Activated T-cell treated with anti-CD3 and anti-CD28 coated beads for 4 hours (primary cell): Measurements from ENCODE around the gene BCL2.

ENCODE experiments used
- DNase-seq: peaks from one replicate; pipeline ENCODE4 v3.0.0-alpha.2; 2020

Gene BCL2

DNA sequence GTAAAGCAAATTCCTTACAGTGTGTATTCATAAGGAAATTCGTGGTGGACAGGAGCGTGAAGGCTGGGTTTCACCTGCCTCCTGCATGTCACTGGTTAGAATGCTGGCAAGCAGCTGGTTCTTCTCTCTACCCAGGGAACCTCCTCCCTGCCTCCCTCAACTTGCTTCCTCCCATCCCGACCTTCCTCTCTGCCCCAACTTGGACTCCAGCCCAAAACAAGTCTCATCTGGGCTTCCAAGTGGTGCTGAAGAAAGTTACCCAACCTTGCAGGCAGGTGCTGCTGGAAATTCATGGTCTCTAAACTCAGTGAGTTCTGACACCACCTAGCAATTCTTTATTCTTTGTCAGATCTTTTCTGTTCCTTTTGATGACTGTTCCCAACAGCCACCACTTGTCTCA lies 184.5 kb downstream of the BCL2 start:
- no peak for DNase-seq

DNA sequence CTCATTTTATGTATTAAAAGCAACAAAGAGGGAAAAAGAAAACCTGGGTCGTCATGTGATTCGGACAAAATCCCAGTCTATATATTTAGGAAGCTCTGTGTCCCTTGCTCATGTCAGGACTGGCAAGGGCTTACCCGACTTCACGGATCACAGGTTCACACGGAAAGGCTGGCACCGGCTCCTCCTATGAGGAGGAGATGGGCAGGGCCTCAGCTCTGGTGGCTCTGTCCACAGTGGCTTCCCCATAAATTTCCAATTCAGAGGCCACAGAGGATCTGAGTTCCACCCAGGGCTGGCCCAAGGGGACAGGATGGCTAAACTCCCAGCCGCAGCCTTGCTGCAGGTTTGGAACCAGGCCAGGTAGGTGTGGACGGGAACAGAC lies 186.8 kb downstream of the BCL2 start:
- DNase-seq = no peak

DNA sequence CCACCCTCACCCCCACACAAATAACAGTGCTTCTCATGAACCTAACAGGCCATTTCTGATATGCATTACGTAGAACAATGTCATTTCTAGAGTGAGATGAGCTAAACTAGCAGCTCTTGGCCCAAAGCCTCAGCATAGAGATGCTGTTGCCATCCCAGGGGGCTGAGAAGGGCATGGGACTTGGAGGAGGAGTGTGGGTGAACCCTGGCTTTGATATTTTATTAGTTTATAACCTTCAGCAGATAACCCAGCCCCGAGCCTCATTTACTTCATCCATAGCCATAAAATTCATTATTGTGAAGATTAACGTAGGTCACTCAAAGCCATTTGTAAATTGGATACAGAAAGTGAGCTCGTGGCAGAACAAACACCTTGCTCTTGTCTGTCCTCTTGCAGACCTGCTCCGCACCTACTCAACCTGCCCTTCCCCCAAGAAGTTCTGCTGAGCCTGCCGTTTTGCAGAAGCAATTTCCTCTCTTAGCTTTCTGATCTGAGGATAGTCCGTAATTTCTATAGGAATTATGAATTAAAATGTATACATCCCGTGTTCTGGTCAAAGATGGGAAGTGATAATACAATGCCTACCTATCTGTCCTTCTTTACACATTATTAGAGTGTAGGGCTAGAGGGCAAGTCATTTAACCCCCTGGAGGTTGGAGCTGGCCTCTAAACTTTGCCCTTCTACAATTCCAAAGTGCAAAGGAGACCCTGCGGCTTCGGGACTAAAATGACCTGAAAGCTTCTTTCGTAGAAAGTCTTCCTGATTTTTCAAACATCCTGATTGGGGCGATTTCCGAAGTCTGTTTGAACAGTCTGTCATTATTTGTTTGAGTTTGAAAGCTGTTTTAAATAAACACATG lies 187.4 kb downstream of the BCL2 start:
- DNase-seq = no peak

DNA sequence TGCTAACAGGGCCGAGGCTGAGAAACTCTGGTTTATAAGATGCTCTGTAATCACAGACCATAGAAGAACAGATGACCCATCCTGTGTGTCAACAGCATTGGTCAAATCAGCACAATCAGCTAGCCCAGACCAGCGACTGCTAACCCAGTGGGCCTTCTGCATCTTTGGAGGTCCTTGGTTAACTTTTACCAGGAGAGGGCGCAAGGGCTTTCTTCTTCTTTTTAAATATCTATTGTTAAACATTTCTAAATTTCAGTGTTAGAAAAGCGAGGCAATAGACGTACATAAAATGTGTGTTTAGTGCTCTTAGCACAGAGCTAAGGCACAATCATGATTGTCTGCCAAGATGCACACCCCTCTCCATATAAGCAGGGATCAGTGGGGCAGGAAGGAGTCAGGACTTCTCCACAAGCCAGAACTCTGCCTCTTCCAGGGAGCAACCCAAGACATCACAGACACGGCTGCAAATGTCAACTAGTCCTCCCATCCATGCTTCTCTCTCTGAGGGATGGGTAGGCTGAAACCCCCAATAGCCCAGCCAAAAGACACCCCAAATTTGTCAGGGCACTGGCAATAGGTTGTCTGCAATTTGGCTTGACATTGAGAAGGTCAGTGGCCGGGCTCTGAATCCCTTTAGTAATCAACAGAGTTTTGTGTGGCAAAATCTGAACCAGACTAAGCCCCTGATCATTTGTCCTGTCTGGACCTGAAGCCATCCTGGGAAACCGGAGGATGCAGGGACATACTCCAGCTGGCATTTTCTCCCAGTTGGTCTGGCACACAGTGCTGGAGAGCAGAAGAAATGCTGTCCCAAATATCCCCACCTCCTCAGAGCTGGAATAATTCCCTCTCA lies 188.2 kb downstream of the BCL2 start:
- DNase-seq = peak; percentile 62

DNA sequence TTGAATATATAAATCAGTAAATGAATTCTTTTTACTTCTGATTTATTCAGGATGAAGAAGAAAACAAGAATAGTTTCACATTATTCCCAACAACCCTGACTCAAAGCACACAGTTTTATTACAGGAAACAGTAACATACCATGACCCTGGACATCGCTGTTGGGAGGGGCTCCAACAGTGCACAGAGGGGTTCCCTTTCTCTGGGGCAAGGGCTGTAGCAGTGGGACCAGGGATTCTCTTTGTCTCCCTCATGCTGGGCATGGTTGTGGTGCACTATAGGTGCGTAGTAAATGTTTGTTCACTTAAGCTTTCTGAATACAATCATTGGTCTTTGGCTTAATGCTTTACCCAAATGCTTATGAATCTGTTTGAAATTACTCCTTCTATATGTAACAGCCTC lies 189.4 kb downstream of the BCL2 start:
- no peak for DNase-seq

DNA sequence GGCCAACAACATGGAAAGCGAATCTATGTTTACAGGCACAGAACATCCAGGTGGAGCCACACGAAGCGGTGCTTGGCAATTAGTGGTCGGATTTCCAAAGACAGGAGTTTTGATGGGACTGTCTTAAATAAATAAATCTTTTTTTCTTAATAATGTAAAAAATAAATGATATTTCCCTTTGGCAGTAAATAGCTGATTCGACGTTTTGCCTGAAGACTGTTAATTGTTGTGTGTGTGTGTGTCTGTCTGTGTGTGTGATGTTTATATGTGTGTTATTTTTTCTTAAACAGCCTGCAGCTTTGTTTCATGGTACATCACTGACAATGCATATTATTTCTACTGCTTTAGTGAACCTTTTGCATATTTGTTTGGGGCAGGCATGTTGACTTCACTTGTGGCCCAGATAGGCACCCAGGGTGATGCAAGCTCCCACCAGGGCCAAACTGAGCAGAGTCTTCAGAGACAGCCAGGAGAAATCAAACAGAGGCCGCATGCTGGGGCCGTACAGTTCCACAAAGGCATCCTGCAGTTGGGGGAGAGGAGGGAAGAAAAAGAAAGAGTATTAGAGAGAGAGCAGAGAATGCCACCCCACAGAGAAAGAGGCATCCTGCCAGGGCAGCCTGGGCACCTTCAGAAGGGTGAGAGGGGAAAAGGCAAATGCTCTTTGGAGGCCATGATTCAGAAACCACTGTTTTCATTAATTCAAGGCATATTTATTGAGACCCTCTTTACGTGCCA lies 191.2 kb downstream of the BCL2 start:
- DNase-seq = no peak

- no peak for DNase-seq
Observed at GRCh38 chr18:63126134-63127069, 193.2 kb downstream of the BCL2 start.

DNA sequence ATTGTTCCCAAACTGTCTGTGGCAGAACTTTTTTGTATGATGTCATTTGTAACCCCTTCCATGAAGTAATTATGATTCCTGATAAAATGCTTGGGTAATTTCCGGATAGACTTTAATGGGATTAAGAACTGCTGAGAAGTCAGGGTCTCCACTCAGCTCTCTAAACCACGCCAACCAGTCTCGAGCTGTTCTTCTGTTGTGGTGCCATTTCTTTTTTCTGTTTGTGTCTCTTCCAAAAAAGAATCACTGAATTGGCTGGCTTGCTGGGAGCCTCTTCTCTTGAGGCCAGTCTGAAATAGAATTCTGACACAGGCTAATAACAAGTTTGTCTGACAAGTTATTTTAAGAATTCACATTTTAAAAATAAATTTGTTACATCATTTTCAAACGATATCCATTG lies 198.9 kb downstream of the BCL2 start:
- no peak for DNase-seq

DNA sequence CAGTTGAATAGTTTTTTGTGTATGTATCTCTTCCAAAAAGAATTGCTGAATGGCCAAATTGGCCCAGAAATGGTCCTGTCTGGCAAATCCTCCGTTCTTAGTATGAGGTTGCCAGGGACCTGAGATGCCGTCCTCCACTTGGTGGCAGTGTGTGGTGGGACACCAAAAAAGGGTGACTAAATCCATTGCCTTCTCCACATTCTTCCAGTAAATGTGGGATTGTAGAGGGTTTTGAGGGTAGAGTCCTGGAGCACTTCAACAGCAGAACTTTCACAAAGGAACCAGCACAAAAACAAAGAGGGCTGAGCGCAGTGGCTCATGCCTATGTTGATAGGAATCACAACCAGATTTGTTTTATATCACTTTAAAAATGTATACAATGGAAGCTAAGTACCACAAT lies 199.9 kb downstream of the BCL2 start:
- no peak for DNase-seq

DNA sequence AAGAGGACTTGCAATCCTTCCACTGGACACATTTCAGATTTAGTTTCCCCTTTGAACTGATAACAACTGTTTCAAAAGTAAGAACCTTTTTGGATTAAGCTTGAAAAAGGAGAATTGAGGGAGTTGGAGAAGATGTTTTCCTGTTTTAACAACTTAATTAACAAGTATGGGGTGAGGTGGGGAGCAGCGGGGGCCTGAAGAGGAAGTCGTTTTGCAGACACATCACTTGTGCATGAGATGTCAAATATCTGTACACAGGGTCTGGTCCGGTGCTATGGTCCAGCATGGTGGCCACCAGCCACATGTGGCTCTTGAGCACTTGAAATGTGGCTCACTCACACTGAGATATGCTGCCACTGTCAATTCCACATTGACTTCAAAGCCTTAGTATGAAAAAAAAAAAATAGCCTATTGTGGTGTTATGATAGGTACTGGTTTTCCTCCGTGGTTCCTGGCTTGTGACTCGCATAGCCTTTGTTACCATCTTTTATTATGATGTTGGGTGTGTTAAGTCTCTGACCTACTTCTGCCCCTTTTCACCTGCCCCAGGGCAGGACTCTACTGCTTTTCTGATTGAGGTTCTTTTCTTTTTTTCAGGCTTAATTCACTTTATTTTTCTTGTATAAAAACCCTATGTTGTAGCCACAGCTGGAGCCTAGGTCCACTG lies 205.5 kb downstream of the BCL2 start:
- DNase-seq = no peak

DNA sequence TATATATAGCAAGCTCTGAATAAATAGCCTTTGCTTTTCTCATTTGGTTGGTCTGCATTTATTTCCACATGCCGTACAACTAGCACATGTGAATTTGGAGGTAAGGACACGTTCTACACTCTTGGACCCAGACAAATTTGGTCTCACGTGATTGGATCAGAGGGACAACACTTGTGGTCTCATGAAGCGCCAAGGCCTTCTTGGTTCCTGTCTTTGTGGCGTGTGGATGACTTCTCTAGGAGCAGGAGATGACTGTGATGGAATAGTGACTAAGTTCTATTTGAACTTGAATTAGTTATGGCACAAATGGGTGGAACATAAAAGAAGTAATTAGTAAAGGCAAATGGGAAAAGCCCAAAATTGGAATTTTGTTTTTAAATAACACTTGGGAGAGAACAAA lies 206.9 kb downstream of the BCL2 start:
- no peak for DNase-seq

DNA sequence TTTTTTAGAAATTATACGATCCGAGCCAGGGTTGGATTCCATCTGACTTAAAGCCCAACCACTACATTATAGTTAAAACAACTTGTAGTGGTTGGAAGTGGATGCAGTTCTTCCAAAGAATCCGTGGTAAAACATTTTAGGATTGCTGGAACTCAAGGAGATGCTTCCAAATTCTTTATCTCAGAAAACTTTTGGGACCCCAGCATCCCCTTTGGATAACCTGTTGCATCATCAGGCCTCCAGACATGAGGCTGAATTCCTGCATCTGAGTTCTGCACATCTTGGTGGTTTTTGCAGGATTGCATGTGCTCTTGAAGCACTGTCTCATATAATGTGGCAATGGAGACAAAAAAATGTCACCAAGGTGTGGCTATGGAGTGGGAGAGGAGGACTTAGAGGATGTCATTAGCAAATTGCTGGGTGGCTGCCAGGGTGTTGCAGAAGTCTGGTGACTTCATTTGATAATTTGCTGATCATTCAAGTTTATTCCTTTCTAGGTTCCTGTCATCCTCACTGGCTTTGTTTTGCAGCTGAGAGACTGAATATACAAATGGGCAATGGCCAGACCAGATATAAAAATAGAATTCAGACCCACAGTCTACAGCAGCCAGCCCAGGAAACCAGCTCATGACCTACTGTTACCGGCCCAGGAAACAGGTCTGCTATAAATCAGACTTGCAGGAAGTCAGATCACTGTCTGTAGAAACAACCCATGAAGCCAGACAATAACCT lies 207.7 kb downstream of the BCL2 start:
- DNase-seq = no peak

DNA sequence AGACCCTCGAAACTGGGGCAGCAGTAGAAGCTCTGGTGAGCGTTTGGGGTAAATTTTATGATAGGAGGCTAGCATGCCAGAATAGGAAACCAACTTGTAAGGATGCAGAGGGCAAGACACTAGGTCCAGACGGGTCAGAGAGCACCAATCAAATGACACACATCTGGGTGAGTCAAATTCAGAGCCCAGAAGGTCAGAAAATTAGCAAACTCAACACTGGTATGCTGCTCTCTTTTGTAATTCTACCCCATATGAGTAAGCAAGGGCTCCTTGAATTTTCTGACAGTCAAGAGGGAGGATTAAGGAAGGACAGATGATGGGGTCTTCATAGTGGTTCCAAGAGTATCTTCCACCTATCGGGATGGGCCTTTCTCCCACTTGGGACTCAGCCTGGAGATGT lies 209.8 kb downstream of the BCL2 start:
- no peak for DNase-seq

DNA sequence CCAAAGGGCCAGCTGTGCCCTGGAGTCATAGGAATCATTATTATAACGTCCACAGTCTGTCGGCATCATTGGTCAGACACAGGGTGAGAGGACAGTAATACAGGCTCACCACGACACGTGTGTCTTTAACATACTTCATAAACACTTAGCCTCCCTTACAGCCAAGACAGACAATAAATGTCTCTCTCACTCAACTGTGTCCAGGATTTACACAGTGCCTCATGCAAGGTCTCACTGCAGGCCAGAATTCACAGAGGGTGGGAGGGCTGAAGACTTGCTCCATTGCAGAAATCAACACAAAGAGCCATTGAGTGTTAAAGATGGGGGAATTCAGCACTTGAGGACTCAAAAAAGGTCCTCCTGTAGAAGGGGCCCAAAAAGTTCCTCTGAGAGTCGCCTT lies 210.5 kb downstream of the BCL2 start:
- DNase-seq = no peak

- no peak for DNase-seq
Observed at GRCh38 chr18:63107931-63108330, 211.6 kb downstream of the BCL2 start.

GRCh38 chr18:63107171-63107845 lies 212.3 kb downstream of the BCL2 start:
- no peak for DNase-seq

DNA sequence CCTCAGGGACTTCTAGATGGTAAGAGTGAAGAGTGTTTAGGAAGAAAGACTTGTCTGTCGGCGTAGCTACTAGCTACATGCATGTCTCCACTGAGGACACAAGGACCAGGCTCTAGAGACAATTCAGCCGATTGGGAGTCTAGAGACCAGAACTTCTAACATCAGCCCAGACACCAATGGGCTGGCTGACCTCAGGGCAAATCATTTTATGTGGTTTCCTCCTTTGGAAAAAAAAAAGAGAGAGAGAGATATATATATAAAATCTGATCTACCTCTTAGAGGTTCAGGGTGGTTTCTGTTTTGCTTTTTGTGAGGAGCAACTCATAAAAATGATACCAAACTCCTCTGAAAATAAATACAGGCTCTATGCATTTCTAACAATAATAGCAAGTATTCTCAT lies 212.8 kb downstream of the BCL2 start:
- no peak for DNase-seq

DNA sequence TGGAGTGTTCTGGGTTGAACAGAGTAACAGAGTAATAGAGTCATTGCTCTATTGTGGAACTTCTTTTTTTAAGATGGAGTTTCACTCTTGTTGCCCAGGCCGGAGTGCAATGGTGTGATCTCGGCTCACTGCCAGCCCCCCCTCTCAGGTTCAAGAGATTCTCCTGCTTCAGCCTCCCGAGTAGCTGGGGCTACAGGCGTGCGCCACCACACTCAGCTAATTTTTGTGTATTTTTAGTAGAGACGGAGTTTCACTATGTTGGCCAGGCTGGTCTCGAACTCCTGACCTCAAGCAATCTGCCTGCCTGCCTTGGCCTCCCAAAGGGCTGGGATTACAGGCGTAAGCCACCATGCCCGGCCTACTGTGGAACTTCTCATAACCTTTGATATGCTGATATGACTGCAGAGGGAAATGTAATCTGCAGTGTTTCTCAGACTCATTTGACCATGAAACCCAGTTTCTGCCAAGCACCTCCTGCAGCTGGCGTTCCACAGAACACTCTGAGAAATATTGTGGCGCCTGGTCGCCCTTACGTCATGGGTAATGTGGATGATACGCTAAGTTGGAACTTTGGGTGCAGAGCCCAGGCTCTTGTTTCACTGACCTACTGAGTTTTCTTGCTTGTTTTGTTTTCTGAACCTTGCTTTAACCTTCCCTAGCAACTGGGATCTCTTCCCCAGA lies 213.8 kb downstream of the BCL2 start:
- DNase-seq = no peak

- no peak for DNase-seq
Observed at GRCh38 chr18:63104868-63105267, 214.7 kb downstream of the BCL2 start.
